GM18870 (cell line): ENCODE results near the gene EPHA4.
A peak's percentile ranks its signal among the peaks of the same experiment; 100 is the strongest.

ENCODE experiments used
- ATAC-seq: cut with Tn5 transposase; IDR thresholded peaks from one replicate; pipeline ENCODE4 v1.9.1; 2021; ENCODE audit warnings: moderate library complexity; ENCODE audit not compliant: unreplicated experiment

Gene EPHA4

DNA sequence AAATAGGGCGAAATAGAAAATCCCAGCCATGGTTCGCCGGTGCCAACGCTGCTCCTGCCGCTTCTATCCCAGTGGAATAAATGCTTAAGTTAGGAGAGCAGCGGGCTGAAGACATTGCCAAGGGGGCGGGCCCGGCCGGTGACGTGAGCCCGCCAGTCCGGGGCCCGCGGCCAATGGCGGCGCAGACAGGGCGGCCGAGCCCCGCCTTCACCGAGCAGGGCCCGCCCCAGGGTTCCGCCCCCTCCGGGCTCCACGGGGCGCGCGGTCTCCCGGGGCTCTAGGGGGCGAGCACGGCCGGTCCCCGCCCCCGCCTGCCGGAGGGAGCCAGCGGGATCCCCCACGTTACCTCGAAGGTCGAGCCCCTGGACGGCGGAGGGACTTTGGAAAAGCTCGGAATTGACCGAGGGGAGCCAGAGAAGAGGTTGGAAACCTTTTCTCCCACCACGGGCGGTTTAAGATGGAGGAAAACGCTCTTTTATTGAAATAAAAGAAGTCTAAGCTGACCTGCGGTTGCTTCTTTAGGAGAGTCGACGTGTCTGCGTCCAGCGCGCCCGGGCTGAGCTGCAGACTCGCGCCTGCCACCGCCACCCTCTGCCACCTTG is at the start of gene EPHA4:
EPHA4 (minus strand) TSS at position 86 of the 602 bp plus-strand sequence; CDS start at position 30, 56 bp downstream.
- peak; percentile 62 for ATAC-seq

DNA sequence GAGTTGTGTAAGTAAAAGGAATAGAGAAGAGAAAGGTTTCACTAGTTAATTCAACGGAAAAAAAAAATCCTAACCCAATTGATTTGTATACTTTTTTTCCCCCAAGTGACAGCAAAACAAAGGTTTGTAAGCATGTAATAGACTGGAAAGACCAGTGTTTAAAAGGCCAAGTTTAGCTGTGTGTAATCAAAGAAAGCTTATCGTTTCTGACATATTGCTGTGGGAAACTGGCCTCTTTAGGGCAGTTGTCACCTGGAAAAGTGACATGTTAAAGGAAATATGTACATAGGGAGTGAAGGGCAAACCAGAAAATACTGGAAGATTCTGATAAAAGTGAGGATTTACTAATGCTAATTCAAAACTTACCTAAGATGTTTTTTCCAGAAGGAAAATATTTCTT is 45.9 kb upstream of the EPHA4 start:
- ATAC-seq: no peak

DNA sequence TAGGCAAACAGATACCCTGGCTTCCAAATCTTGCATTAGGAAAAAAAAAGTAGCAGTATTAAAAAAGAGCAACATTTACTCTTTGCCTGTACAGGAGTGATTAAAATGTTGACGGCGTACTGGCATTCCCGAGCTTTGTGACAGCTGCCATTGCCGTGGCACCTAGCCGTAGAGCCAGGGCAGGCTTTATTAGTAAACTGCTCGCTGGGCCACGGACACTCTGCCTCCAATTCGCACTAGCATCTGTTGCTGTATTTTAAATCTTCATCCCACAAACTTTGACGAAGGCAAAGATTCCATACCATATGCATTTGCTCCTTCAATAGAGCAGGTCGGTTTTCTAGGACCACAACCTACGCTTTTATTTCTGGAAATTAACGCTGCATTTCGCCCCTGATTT is 44.5 kb upstream of the EPHA4 start:
- ATAC-seq: no peak

DNA sequence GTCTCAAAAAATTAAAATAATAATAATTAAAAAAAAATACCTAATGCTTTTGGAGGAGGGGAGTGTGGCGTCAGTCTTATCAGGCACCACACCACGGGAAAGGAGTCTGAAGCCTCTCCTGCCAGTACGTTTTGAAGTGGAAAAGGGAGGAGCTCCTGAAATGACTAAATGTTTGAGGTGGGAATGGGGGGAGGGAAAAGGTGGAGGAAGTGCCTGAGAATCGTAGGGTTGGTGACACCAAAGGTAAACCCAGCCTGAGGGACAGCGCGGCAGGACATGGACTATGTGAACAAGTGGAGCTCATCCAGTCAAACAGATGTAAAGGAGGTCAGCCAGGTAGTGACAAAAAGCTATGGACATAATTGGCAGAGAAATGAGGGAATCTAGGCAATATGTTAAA is 42.2 kb upstream of the EPHA4 start:
- no peak for ATAC-seq

DNA sequence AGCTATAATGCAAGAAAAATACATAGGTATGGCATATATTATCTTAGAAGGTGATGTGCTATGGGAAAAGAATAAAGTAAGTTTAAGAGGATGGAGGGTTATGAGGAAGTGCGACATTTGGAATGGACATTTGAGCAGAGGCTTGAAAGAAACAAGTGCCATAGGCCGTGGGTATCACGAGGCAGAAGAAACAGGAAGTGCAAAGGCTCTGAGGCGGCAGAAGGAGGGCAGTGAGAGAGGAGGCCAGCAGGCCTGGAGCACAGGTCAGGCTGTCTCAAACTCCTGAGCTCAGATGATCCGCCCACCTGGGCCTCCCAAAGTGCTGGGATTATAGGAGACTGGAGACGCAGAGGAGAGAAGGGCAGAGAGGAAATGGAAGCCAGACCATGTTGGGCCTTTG is 40.7 kb upstream of the EPHA4 start:
- no peak for ATAC-seq

DNA sequence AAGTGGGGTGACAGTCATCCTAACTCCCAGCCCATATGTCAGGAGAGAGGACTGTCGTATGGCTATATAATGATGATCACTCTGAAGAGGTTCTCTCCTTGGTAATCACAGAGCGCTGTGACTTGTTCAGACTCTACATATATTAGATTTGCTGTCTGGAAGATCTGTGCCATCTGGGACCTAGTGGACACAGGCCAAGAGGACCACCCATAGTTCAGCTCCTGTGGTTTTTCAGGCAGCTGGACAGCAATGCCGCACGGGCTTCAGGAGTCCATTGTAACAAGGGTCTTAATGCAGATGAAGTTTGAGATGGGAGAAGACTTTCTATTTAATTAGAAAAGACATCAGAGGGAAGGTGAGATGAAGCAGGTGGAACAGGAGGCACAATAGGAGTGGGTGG is 40.1 kb upstream of the EPHA4 start:
- no peak for ATAC-seq

DNA sequence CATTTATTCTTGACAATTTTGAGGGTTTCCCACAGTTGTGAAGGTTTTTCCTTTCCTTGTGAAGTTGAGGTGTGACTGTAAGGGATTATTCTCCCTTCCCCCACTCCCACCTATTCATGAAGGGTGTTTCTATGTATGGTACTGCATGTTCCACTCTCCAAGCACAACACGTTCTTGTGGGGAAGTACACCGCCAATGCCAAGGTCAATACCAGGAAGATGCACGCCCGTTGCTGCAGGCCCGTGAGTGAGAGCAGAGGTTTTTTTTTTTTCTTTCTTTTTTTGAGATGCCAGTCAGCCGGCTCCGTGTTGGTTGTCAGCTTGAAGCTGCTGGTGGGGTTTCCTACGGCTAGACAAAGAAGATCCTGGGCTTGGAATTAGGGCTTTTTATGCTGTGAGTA is 38.6 kb upstream of the EPHA4 start:
- no peak for ATAC-seq

DNA sequence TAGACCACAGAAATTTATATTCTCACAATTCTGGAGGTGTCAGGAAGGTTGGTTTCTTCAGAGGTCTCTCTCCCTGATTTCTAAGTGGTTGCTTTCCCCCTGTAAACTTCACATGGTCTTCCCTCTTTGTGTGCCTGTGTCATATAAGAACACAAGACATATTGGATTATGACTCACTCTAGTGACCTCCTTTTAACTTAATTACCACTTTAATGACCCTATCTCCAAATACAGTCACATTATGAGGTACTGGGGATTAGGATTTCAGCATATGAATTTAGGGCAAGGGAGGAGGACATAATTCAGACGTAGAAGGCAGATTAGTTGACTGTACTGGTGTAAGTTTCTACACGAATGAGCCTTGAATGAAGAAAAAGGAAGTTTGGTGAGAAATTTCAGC is 38.2 kb upstream of the EPHA4 start:
- ATAC-seq: no peak

DNA sequence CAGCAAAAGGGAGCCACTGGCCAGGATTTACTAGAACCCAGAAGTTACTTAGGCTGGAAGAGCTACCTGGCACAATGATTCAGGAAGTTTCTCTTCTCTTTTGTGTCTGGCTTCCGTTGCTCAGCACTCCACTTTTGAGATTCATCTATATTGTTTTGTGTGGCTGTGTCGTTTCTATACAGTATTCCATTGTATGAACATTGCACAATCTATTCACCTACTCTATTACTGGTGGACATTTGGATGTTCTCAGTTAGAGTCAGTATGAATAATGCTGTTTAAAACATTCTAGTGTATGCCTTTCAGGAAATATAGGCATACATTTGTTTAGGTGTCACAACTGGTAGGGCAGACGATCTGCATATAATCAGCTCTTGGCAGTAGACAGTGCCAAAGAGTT is 36.3 kb upstream of the EPHA4 start:
- ATAC-seq: no peak

DNA sequence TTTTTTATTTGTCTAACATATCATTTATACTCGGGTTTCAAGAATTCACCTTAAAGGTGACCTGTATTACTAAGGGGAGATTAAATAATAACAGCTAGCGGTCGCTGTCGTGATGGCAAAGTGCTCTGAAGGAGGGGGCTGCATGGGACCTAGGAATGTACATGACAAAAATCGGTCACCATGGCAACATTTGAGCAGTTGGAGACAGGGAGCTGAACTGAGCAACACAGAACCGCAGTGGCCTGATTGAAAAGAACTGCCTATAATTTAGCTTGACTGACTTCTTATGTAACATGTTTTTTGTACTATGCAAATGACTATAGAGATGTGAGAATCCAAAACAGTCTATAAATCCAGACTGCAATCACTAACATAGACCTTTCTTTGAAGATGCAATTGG is 34.3 kb upstream of the EPHA4 start:
- no peak for ATAC-seq

DNA sequence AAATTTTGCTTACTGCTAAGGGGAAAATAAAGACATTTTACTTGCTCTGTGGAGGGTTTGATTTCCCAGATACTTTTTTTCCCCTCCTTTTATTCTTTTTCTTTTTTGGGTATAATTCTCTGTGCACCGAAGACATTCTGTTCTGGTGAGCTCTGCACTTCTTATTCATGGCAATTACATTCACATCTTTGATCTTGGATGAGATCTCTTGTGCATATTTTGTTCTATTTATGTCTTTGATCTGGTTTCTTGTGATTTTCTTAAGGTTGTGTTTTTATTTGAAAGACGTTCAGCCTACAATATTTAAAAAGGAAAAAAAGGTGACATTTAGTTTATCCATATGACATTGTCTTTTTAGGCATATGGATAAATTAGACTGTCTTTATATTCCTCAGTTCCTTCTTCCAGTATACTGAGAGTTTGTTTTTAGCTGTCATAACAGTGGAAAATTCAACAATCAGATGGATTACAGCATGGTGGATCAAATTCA is 33.7 kb upstream of the EPHA4 start:
- ATAC-seq: no peak

DNA sequence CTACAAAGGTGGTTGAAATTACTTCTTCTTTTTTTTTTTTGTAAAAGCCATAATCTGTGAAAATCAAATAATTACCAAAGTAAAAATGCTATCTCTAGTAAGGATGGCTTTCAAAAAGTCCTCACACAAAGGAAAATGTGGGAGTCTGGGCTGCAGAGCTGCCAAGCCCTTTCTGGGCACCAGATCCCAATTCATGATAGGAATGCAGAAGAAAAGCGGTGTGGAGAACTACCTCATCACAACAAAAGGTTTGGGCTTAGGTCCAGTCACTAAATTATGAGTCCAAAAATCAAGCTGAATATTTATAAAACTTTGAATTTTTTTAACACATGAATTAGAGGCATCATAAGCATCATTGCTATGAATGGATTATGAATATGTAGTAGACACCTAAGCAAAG is 30.8 kb upstream of the EPHA4 start:
- no peak for ATAC-seq

DNA sequence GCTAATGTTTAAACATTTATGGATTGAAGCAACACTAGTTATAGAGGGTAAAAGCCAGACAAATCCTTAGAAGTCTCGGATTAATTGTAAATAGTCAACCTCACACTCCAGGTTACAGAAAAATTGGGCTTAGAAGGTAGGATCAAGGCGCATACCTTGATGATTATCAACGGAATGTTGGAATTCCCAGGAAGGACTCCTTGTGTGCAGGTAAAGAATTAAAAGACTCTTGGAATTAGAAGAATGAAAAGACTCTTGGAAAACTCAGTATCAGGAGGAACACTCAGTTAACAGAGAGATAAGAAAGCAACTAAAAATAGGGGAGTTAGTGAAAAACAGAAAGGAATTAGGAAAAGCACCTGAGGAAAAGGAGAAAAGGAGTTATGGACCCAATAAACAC is 29.3 kb upstream of the EPHA4 start:
- no peak for ATAC-seq

DNA sequence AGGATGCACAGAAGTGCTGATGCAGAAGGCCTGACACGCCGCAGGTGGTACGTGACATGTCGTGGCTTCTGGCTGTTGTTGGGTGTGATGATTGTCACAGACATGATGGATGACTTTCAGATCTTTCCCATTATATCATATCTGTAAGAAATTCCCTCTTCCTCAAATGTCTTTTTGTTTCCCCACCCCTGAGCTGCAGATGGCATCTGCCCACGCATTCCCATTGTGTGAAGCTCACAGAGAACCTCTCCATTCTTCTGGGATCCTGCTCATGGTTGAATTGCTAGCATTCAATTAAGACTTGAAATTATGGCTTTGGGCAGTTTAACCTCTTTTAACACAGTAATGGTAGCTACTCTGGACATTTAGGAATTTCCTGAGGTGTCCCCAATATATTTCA is 28.3 kb upstream of the EPHA4 start:
- no peak for ATAC-seq

DNA sequence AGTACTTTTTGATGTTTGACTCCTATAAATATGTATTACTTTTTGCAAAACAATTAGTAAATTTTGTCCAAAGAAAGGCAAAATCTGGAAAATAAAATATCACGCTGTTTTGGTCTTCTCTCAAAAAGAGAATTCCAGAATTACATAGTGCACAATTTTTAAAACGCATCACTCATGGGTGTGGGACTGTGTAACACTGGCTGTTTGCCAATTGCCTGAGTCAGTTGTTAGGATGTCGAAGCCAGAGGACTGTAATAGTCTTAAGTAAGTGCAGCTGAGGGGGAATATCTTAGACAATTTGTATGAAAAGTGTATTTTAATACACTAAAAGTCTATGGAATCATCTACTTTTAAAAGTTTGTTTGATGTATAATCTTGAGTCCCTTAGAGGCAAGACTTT is 24.1 kb upstream of the EPHA4 start:
- ATAC-seq: no peak

DNA sequence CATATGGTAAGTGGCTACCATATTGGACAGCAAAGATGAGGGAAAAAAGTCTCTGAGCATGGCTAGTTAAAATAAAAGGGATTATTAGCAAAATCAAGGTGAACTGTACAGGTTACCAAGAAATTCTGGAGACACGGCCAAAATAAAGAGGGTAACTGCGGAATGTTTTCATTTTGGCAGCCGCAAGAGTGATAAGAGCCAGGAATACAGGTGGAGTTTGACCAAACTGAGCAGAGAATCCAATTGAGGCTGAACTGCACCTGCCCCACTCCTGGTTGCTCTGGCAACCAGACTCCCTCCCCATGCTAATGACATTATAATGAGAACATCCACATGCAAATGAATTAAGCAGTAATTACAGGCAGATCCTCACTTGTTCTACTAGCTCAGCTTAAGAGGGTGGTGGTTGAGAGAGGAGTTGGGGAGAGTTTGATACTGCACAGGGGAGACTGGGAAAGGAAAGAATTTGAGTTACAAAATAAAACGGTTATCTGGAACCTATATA is 18.8 kb upstream of the EPHA4 start:
- ATAC-seq: no peak

DNA sequence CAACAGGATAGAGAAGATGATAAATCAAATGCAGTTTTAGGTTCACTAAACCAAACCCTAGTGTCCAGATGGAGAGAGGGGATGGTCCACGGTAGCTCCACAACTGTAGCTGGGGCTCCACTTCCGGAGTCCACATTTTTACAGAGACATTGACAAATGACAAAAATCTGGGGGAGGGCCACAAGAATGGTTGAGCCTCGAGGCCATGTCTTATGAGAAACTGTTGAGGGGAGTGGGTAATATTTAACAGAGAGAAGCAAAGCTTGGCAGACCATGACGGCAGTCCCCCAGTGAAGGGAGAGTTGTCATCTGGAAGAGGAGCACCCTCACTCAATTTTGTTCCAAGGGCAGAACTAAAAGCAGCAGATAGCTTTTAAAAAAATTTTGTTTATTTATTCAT is 17.6 kb upstream of the EPHA4 start:
- ATAC-seq: no peak

DNA sequence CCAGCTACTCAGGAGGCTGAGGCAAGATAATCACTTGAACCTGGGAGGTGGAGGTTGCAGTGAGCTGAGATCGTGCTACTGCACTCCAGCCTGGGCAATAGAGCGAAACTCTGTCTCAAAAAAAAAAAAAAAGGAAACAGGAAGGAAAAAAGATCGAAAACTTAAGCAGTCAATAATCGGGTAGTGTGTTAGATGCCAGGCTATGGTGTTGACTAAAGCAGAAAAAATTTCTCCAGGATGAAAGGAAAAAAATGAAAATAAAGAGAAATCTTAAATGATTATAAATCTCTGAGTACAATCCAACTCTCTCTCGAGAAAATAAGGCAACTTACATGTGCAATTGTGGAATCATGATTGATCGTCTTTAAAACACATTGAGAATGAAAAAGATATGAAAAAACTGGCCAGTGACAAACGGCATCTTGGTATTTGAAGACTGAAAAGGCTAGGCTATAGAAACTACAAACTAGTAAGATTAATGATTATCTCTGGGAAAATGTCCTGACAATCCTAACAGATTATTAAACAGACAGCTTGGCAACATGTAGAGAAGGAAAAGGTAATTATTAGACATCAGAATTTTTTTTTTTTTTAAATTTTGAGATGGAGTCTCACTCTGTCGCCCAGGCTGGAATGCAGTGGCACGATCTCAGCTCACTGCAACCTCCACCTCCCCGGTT is 16.3 kb upstream of the EPHA4 start:
- no peak for ATAC-seq

DNA sequence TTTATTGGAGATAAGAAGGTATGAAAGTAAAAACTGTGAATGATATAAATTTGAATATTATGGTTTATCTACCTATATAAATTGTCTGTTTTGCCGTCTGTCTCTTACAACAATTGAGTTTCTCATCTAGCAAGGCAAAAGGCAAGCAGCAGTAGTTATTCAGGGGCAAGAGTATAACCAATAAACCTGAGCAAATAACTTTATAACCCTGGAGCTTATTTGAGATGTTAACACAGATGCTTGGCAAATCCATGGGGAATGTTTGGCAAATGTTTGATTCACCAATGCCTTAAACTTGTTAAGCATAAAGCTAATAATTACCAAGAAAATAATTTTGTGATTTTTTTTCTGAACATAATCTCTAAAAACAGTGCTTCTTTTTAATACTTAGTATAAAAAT is 9.9 kb upstream of the EPHA4 start:
- ATAC-seq: no peak

DNA sequence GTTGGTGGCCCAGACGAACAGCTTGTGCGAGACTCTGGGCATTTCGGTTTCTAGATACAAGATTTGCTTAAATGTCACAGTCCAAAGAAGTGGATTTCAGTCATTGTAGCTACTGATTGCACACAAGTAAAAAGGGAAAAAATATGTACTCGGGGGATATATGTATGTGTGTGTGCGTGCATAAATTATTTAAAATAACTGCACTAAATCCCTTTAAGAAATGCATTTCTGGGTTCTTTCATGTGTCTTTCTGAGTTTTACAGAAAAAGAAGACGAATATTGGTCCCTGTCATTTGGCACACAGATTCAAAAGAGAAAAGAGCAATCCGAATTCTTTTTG is 2.1 kb upstream of the EPHA4 start:
- no peak for ATAC-seq

DNA sequence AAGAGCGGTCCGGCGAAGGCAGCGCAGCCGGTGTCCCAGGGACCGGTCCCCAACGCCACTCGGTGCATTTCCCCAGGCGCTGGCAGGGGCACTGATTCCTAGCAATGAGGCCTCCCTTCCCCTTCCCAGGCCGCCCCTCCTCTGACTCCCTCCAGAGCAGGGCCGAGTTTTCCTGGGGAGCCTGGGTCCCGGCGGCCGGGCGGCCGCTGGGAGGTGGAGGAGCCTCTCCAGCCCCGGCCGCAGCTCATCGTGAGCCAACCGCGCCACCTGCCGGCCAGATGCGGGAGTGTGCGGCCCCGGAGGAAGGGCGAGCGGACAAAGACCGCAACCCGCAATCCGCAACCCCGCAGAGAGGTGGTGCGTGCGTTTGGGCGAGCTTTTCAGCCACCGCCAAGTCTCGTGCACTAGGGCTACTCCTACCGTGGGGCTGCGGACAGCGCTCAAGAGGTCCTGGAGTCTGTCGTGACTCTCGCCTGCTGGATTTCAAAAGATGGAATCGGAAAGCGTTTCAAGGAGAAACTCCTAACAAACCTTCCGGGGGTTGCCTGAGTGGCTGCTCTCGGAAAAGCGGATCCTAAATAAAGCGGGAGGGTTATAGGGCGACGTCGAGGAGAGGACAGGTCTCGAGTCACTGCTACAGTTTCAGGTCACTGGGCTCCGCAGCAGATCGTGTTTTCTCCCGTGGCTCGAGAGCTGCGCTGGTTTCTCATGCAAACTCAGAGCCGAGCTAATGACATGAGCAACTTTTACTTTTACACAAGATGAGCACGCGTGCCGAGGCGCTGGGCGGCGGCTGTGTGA is 1.5 kb upstream of the EPHA4 start:
- ATAC-seq: peak; percentile 36

DNA sequence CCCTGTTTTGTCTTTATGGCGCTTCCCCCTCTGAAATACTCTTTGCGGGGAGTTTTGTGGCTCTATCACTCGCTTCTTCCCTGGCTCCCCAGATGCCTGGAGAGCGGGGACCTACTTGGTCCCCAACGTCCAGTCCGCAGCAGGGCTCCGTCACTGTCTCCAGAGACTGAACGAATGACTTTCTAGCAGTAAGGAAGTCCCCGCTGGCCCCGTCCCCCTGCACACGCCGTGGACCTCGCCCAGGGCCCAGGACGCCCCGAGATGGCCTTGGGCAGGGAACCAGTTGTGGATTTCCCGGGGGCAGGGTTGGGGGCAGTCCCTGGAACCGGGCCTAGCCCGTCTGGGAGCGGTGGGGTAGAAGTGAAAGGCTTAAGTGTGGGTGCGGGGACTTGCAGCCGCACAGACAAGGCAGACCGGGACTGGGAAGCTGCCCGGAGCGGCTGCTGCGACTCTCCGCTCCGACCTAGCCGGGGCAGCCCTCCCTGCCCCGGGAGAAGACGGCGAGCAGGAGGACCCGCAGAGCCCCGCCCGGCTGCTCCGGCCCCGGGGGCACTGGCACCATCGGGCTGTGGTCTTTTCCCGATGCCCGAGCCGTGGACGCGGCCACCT is 821 bp upstream of the EPHA4 start:
- peak; percentile 31 for ATAC-seq
